Smooth muscle cell (in vitro differentiated cells): ENCODE measurements around the gene PLEKHF1. TPM values are rescaled to one million over a fixed set of nuclear protein-coding genes. Genes with fewer than 3 reads are reported as not detected.

ENCODE experiments used
- DNase-seq: peaks from one replicate; lab custom pipeline; 2025; ENCODE audit not compliant: unreplicated experiment; lab: John Stamatoyannopoulos, UW
- H2AFZ ChIP-seq: fragments of 200-600 bp; sonication (generic); 2 replicates; pipeline ENCODE4 v1.6.0; 2016; ENCODE audit warnings: antibody characterized with exemption, low read depth, mild to moderate bottlenecking
- H3F3A ChIP-seq: fragments of 200-600 bp; sonication (generic); 2 replicates; pipeline ENCODE4 v1.6.0; 2017; ENCODE audit warnings: antibody characterized with exemption, low read depth
- H3K27ac ChIP-seq: fragments of 200-600 bp; sonication (generic); 2 replicates; pipeline ENCODE4 v1.5.1; 2016; ENCODE audit warnings: low read depth, mild to moderate bottlenecking
- H3K27me3 ChIP-seq: fragments of 200-600 bp; sonication (generic); 2 replicates; pipeline ENCODE4 v1.6.1; 2016; ENCODE audit warnings: low read depth, mild to moderate bottlenecking
- H3K36me3 ChIP-seq: fragments of 200-600 bp; sonication (generic); 2 replicates; pipeline ENCODE4 v1.5.1; 2016; ENCODE audit warnings: low read depth
- H3K4me1 ChIP-seq: fragments of 200-600 bp; sonication (generic); 2 replicates; pipeline ENCODE4 v1.5.1; 2016; ENCODE audit warnings: low read depth
- H3K4me2 ChIP-seq: fragments of 200-600 bp; sonication (generic); 2 replicates; pipeline ENCODE4 v1.6.0; 2016; ENCODE audit warnings: mild to moderate bottlenecking
- H3K4me3 ChIP-seq: fragments of 200-600 bp; sonication (generic); 2 replicates; pipeline ENCODE4 v1.5.1; 2016; ENCODE audit warnings: mild to moderate bottlenecking
- H3K79me2 ChIP-seq: fragments of 200-600 bp; sonication (generic); 2 replicates; pipeline ENCODE4 v1.6.0; 2016; ENCODE audit warnings: low read depth, mild to moderate bottlenecking
- H3K9ac ChIP-seq: fragments of 200-600 bp; sonication (generic); 2 replicates; pipeline ENCODE4 v1.6.0; 2016; ENCODE audit warnings: low read depth
- H3K9me3 ChIP-seq: fragments of 200-600 bp; sonication (generic); replicated peaks from 2 replicates; pipeline ENCODE4 v1.5.1; 2016; ENCODE audit warnings: low read depth
- H4K20me1 ChIP-seq: fragments of 200-600 bp; sonication (generic); 2 replicates; pipeline ENCODE4 v1.6.0; 2016; ENCODE audit warnings: low read depth
- WGBS: methylation state at CpG from one replicate; pipeline ENCODE4 v1.1.7; 2016; ENCODE audit warnings: low lambda C conversion rate; 5-methylcytosine and 5-hydroxymethylcytosine counted together
- polyA plus RNA-seq: library from polyadenylated mRNA; unstranded; fragments of >200 nt; fragmentation: Nextera tagmentation; extraction: Ambion mirVana; gene quantifications from 2 replicates; pipeline ENCODE4 v1.2.1, GENCODE V29; 2016
- total RNA-seq: library from RNA; depleted of rRNA; stranded (reverse); fragments of >200 nt; gene quantifications from 2 replicates; pipeline ENCODE4 v1.2.3, GENCODE V29; 2014
- TF ChIP-seq, protein P1 (sequence below): fragments of 200-600 bp; sonication (generic); IDR thresholded peaks from 2 replicates; pipeline ENCODE4 v1.5.1; 2017; ENCODE audit warnings: borderline replicate concordance, mild to moderate bottlenecking, antibody characterized with exemption; ENCODE audit not compliant: insufficient read depth, poor library complexity, severe bottlenecking

The PLEKHF1 gene
- total and polyA plus RNA-seq, 2 experiments from 2014 or later, result 2.2 to 4.0 TPM

GRCh38 chr19:29628661-29629385 lies 36.4 kb upstream of the PLEKHF1 start:
- DNase-seq, result no peak

GRCh38 chr19:29629836-29630534 lies 35.3 kb upstream of the PLEKHF1 start:
- Histone ChIP-seq H3K4me3 (no peak overlapping the region), H3K9me3 (no peaks in the 10 kb centered on the region), H3K4me2 (no peak overlapping the region), H2AFZ (no peak overlapping the region), H3K27me3 (no peaks in the 10 kb centered on the region), H3K27ac (no peak overlapping the region), H4K20me1 (no peaks in the 10 kb centered on the region), H3F3A (no peaks in the 10 kb centered on the region), H3K36me3 (no peaks in the 10 kb centered on the region), H3K79me2 (no peaks in the 10 kb centered on the region), H3K4me1 (peaks cover 4% of the 10 kb centered on the region), H3K9ac (no peak overlapping the region)
- TF ChIP-seq, protein P1, sequence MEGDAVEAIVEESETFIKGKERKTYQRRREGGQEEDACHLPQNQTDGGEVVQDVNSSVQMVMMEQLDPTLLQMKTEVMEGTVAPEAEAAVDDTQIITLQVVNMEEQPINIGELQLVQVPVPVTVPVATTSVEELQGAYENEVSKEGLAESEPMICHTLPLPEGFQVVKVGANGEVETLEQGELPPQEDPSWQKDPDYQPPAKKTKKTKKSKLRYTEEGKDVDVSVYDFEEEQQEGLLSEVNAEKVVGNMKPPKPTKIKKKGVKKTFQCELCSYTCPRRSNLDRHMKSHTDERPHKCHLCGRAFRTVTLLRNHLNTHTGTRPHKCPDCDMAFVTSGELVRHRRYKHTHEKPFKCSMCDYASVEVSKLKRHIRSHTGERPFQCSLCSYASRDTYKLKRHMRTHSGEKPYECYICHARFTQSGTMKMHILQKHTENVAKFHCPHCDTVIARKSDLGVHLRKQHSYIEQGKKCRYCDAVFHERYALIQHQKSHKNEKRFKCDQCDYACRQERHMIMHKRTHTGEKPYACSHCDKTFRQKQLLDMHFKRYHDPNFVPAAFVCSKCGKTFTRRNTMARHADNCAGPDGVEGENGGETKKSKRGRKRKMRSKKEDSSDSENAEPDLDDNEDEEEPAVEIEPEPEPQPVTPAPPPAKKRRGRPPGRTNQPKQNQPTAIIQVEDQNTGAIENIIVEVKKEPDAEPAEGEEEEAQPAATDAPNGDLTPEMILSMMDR, result no peak
- DNase-seq, result no peak
- 94% methylated on average over 5 of the region's 5 CpGs for WGBS

More at GRCh38 chr19:29628661-29629385, 36.4 kb upstream of the PLEKHF1 start:
- Histone ChIP-seq H3K36me3 (no peaks in the 10 kb centered on the region), H3K27ac (no peak overlapping the region), H2AFZ (no peak overlapping the region), H4K20me1 (no peaks in the 10 kb centered on the region), H3K9ac (no peak overlapping the region), H3K4me1 (peaks cover 5% of the 10 kb centered on the region), H3K27me3 (no peaks in the 10 kb centered on the region), H3K4me2 (no peak overlapping the region), H3F3A (no peaks in the 10 kb centered on the region), H3K9me3 (no peaks in the 10 kb centered on the region), H3K79me2 (no peaks in the 10 kb centered on the region), H3K4me3 (no peak overlapping the region)
- TF ChIP-seq, protein P1, result no peak
- 95% methylated on average over 16 of the region's 16 CpGs for WGBS

DNA sequence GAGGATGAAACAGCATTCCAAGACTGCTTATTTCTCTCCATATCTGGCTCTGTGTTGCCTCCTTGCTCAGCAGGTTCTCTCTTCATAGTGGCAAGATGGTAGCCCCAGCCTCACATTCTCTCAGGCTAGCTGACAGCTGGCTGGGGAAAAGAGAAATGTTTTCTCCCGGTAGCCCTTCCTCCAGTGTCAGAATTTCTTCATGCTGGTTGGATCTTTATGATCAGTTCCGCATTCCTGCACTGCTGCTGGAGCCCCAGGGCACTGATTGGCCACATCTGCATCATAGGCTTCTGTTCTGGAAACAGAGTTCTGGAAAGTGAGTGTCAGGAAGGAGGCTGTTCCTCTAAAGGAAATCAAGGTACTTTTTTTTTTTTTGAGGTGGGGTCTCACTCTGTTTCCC lies 34.6 kb upstream of the PLEKHF1 start:
- Histone ChIP-seq H3F3A (no peaks in the 10 kb centered on the region), H3K4me2 (no peak overlapping the region), H4K20me1 (no peaks in the 10 kb centered on the region), H3K79me2 (no peaks in the 10 kb centered on the region), H3K36me3 (no peaks in the 10 kb centered on the region), H3K9ac (no peak overlapping the region), H3K4me1 (no peaks in the 10 kb centered on the region), H3K27ac (no peak overlapping the region), H3K9me3 (no peaks in the 10 kb centered on the region), H3K27me3 (no peaks in the 10 kb centered on the region), H2AFZ (no peak overlapping the region), H3K4me3 (no peak overlapping the region)
- DNase-seq, result no peak
- 65% methylated on average over 2 of the region's 2 CpGs for WGBS
- TF ChIP-seq, protein P1, result no peak
